ENCODE measurements around the gene HOXA9. TPM values are rescaled to one million over a fixed set of nuclear protein-coding genes. Genes with fewer than 3 reads are reported as not detected.

The HOXA9 gene
- total RNA-seq, 1 donor from 2014 or later, result 0.13 TPM

DNA sequence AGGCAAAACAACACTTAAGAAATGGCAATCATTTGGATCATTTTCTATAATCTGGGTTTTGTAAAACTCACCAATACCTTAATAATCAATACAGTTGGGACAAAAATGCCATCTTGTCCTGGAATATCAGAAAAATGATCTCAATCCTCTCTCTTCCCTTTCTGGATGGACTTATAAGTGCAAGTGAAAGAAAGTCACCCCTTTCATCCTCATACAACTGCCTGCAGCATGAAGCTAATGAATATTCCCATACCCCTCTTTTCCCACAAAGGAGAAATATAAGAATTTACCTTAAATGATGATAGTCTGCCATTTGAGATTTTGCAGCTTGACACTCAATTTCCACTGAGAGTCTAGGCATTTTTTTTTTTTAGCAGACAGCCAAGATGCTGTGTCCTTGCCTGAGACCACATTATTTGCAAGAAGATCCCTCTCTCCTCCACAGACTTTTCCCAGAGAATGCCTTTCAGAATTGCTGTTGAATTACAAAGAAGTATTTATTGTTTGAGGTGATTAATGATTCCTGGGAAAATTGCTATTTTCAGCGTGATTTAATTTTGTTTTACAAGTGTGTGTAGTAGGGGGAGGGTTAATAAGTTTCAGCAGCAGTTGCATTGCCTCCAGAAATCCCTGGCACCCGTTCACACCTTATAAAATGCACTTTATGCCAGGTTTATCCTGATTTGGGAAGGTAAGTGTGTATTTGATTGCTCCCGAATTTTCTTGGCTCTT, 38.6 kb downstream of the HOXA9 start:
- DNase-seq (ENCODE audit: low read depth, low spot score), result no peak

DNA sequence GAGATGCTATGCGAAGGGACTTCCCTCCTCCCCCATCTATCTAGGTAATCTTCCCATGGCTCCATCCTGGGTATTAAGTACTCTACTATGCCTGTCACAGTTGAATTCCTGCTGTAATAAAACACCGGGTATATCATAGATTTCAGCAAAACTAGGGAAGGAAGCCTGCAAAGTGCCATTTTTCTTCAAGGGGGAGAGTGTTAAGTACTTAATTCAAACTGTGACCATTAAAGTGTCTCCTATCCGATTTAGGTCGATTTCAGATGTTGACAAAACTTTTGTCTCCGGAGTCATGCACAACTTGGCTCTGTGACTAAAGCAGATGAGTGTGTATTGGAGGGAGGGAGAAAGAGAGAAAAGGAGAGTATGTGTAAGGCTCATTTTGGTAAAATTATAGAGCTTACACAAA, 39.3 kb downstream of the HOXA9 start:
- DNase-seq (ENCODE audit: low read depth, low spot score), result no peak

DNA sequence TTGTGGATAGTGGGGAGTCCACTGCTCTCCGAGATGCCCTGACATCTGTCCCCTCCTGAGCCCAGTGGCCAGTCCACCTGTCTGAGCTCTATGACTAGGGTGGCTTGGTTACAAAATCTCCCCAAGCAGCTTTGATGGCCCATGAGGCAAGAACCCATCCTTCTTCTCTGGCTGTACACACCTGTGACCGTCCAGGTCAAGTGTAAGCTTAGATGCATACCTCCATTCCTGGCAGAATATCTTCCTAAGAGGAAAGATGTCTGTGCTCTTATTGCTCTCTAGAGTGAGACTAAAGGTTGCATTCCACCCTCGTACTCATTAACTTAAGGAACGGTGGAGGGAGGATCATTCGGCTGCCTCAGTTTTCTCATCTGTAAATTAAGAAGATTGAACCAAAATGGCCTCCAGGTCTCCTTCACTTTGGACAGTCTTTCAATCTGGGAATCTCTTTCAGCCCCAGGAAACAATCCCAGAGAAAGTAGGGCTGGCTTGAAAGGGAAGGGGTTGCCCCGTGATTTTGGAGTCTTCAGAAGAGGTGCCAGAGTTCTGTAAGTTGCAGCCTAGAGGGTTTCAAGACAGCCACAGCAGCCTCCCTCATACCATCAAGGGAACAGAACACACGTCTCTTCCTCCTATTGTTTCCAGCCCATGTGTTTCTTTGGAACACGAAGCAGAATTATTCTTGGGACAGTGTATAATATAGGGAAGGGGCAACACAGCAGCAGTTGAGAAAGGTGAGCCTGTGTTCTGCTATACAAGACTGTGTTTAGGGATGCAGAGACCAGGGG, 40.2 kb downstream of the HOXA9 start:
- DNase-seq (ENCODE audit: low read depth, low spot score), result no peak

DNA sequence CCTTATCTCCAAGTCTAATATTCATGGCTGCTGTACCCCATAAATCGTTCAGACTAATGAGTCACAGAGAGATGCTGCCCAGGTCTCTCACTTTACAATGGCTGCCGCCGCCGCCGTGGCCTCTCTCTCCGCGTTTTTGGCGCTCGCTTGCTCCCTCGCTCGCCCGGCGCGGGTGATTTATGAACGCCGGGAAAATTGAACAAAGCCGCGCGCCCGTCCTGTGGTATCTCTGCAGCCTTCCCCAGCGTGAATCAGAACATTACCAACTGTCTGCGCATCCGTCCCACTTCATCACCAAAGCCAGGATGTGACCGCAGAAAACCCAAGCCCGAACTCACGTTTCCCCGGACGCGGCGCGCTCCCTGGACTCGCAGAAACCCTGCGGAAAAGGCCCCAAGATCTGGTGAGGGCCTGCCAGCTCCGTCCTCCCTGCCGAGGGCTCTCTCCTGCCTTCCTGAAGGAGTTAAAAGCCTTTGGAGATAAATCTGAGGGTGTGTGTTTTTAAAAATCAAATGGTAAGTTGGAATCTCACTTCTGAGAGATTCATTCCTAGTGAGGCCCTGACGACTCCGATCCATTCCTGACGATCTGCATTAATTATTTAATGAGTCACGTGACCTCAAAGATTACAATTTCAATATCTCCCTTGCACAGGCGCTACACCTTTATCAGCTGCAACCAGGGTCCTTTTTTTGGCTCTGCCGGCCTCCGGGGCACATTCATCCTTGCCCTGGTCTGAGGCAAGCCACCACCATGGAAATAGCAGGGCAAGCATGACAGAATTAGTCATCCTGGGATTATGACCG, 41.0 kb downstream of the HOXA9 start:
- no peak for DNase-seq (ENCODE audit: low read depth, low spot score)

DNA sequence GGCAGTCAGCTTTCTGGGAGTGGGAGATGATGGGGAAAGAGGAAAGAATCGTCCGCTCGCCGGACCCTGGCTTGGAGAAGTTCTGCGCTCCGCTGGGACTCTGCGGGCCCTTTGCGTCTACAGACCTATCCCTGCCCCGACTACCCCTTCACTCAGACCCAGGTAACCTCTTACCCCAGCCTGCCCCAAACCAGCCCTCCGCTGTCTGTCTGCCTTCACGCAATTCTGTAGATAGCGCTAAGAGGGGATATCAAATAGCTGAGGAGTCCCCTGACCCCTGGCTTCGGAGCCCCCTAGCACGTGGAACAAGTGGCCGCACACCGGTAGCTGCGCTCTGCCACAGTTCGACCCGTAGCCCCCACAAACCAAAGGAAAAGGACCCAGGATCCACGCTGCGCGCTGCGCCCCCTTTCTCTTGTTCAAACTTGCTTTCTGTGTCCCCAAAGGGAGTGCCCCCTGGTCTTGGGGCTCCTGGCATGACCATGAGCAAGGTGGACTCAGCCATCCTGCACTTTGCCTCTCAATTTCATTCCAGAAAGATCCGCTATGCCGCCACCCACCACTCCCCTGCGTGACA, 41.8 kb downstream of the HOXA9 start:
- no peak for DNase-seq (ENCODE audit: low read depth, low spot score)

DNA sequence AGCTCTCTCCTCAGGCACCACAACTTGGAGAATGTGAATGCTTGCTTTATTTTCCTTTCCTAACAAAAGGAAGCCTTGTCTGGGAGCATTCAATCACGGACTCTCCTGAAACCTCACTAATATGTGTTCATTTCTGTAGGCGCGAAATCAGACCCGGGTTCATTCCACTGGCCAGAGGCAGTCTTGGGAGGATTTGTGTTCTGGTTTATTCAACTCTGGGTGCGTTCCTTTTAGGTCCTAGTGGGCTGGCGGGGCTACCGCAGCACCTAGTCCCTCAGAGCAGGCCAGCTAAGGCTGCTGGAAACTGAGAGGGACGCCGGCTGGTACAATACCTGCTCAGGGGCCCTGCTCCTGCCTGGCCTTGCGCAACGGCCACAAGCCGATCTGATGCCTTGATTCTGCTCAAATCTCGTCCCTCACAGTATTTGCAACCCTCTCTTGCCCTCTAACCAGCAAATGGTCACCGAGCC, 42.3 kb downstream of the HOXA9 start:
- DNase-seq (ENCODE audit: low read depth, low spot score), result no peak

DNA sequence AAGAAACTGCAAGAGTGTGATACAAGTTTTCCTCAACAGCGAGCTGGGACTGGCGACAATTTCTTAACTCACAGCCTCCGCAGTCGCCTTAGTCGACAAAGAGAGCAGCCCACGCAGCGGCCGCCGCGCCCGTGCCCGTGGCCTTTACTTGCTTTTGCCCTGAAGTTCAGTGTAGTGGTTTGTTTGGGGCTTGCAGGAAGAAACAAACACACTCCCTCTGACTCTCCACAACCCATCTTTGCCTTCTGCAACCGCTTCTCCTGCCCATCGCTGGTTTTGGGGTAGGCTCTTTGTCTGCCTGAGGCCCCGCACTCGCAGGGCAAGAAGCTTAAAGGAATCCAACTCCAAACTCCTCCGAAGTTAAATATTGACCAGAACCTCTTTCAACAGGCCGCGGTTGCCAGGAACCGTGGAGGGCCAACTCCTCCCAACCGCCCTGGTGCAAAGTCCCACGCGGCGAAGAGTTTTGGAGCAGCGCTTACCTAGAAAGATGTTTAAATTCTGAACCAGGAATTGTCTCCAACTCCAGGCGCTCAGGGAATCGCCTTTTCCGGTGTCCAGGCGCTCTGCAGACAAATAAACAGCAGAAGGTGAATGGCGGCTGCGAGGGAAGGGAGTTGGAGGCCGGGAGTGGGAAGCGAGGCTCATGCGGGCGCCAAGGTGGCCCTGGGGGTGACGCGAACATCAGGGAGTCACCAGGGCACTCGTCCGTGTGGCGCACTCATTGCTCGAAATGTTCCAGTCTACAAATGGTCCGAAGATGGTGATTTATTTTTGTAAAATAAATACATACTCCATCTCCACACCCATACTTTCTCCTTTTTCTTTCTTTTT, 43.0 kb downstream of the HOXA9 start:
- DNase-seq (ENCODE audit: low read depth, low spot score), result no peak

DNA sequence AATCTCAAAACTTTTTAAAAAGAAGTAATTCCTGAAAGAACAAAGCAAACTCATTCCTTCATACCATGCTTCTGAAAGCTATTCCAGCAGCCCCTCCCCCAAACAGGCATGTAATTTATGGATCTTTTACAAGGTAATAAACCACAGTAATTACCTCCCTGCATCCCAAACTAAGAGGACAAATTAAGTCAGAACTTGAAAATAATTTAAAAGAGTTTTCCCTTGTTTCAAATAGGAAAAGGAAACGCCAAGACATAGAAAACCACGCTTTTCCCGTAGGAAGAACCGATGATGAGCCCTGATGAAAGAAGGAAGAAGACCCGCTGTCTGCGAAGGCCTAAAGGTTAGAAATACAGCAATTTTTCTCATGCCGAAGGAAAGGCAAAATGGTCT, 43.7 kb downstream of the HOXA9 start:
- DNase-seq (ENCODE audit: low read depth, low spot score), result no peak

DNA sequence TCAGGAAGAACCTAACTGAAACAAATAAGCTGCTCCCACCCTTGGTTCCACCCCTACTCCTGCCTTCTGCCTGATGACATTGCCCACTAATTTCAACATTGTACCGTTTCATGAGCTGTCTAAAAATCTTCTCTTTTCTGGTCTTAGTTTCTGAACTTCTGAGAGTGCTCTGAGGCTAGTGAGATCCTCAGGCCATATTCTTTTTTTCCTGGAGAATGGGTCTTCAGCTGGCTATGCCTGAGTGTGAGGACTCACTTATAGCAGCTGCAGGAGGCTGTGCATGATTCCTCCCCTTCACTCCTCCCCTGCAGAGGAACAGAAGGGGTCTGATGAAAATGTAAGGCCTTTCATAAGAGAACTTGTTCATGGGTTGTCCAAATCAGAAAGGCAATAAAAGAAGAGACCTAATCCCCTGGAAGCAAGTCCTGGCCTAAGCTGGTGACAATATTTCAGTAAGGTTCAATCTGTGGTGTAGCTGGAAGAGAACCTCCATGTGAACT, 45.9 kb downstream of the HOXA9 start:
- DNase-seq (ENCODE audit: low read depth, low spot score), result no peak

DNA sequence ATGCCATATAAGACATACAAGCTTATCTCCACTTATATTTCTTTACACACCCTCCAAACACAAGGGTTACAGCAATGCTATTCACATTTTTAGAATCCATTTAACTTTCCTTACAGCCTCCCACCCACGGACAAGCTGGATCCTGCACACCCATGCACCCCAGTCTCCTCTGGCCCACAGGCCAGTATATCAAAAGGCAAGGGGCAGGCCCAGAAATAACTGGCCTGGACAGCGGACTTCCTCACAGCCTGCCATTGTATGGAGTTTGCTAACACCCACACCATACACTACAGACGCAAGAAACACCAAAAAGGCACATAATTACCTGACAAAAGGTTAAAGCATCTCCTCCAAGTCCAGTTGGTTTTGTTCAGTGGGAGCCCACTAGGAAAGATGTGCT, 46.8 kb downstream of the HOXA9 start:
- DNase-seq (ENCODE audit: low read depth, low spot score), result no peak

DNA sequence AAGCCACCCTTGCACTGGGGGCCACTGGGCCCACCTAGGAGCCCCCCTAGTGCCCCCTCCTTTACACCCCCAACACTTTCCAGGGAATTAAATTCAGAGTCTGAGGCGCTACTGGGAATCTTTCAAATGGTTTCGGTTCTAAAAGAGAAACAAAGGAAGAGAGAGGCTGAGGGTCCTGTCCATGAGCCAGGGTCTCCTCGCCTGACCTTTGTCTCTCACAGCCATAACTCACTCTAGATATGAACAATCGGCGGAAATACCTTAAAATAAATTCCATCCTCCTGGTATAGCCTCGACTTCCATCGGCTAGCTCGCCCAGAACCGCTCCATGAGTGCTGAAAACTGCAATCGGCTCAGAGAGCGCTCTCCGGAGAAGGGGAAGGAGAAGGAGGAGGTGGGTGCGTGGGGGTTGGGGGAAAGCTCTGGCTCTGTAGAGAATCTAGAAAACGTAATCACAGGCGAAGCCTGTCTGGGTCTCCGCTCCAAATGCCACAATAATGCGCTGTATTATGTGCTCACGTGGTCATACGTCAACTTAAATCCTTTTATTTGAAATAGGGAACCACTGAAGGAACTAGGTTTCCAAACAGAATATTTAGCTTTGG, 47.3 kb downstream of the HOXA9 start:
- peak; percentile 64 for DNase-seq (ENCODE audit: low read depth, low spot score)

DNA sequence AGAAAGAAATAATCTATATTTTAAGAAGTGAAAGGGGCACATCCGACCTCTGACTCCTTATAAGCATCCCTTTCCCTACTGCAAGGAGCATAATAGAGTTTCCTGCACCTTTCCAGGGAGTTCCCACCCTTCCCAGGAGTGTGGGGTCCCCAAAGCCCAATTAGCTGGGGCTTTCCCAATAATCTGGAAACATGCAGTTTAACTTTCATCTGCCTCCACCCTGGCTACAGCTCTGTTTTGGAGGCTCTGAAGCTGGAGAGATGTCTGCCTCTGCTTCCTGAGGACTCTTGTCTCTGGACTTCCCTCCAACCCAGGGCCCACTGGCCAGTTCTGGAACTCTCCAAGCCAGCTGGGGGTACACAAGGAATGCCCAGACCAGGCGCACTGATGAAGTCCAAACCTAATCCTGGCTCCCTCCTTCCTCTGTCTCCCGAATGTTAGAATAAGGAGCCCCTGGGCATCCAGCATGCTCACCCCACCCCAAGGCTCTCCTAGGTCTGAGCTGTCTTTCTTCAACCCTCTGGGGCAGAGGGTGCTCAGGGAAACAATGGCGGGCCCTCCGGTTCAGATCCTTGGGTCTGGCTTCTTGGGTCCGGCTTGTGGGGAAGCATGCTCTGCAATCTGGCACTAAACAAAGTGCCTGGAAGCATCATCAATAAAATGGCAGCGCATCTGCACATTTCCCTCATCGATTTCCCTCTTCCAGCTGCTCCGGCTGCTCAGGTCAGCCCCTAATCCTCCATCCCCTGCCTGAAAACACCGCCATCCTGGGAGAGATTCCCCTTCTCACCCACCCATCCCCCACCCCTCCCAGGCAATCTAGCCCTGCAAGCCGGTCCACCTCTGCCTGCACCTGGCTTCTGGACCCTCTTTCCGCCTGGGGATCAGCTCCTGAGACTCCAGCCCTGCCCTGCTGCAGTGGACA, 48.1 kb downstream of the HOXA9 start:
- DNase-seq (ENCODE audit: low read depth, low spot score), result no peak

DNA sequence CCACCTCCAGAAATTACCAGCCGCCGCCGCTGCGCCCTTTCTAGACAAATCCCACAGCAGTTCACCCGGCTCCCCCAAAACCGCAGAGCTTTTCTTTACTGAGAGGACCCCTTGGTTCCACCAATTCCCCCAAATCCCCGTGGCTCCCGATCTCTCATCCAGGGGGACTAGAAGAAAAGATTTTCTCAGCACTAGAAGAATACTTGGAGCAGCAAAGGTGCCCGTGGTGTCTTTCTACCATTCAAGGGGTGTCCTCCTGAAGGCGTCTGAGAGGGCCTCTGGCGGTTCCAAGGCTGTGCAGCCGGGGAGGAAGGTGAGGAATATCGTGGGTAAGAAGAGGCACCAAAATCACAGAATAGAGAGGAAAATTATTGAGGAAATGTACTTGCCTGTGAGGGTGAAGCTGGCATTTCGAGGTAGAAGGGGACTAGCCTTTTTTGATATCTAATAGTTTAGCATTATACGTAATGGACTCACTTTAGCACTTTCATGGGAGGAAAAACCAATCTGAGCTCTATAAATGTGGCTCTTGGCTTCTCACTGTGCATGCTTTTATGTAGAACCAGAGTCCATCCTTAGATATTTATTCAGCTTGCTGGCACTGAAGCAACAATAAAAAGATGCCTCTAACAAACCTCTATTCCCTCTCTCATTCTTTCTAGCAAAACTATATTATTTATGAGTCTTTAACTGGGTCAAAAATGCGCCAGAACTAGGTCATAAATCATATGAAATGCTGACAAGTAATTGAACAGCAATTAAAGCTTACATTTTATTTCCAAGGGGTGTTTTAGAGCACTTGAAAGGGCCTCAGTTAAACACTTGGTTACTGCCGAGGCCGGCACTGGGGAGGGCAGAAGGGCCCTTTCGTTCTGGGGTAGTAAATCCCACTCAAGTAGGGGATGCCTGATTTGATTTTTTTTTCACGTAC, 49.0 kb downstream of the HOXA9 start:
- DNase-seq (ENCODE audit: low read depth, low spot score), result no peak

DNA sequence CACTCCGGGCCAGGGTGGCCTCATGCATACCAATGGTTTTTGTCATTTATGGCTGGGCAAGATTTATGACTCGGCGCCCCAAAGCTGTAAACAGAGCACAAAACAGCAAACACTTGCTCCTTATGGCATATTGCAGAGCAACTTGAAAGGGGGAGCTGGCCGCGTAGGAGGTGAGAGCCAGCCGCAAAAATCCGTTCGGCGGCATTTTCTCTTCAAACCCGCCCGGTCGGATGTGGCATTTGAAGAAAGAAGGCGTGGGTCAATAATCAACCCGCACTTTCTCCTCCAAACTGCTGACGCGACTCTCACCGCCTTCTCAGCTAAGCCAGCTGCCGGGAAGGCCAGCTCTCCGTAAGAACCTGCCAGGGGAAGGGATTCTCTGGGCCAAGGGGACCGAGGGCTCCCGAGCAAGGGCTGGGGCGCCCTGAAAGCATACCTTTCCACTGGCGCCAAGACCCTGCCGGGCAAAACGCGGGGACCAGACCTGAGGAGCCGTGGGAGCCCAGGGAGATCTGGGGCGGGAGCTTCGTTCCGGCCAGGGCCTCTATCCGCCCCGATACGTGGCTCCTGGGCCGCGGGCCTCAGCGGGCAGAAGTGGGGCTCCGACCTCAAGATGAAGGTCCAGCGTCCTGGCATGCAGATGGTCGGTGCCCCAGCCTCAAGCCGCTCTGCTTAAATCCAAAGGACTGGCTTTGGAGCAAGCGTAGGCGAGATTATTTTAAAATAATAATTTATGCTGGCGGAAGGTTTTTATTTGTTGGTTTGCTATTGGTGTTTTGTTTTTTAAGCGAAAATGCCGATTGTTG, 49.9 kb downstream of the HOXA9 start:
- no peak for DNase-seq (ENCODE audit: low read depth, low spot score)

DNA sequence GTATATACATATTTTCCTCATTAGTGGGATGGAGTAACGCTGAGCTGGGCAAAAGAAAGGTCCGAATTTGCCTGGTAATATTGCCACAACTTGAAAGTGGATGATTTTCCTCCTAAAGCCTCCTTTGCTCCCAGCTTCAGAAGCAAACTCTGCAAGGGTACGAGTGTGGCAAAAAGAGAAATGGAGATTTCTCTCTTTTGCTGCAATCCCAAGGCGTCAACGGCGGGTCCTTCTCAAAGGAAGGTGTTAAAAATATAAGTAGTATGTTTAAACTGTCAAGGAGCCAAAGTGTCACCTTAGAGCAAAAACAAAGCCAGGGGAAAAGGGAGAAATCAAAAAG, 50.5 kb downstream of the HOXA9 start:
- DNase-seq (ENCODE audit: low read depth, low spot score), result no peak

DNA sequence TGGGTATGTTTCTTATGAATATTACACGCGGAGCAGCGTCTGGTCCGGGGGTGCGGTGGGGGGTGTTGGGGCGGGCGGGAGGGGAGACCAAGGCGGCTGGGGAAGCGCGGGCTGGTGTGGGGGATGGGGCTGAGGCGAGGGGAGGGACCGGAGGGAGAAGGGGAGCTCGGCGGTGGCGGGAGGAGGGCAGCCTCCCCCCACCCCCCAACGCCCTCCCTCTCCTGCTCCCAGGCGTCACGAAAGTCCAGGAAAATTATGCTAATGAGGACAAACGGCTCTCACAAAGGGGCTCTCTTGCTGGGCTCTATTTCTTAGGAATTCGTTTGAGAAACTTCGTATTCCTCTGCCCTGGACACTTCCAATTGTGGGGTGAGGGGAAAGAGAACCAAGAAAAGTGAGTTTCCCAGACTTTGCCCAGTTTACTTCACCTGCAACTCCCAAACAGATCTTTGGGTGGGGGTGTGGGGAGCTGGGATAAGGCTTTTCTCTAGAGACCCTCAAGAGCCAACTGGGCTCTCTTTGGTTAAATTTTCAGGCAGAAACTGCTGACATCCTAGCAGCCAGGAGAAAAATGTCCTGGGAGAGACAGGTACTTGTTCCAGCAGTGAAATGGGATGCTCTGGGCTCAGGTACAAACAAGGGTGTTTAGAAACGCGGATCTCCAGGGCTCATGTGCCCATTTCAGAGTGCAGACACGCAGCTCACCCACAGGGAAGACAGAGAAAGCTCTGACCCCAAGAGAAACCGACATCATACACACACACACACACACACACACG, 51.2 kb downstream of the HOXA9 start:
- DNase-seq (ENCODE audit: low read depth, low spot score), result no peak
